NCI-H2029 (cell line): ENCODE results near the gene KCNQ1.
A peak's percentile ranks its signal among the peaks of the same experiment; 100 is the strongest.

Experiments
- DNase-seq: peaks from one replicate; lab custom pipeline; 2025; lab: John Stamatoyannopoulos, UW

Gene KCNQ1

DNA sequence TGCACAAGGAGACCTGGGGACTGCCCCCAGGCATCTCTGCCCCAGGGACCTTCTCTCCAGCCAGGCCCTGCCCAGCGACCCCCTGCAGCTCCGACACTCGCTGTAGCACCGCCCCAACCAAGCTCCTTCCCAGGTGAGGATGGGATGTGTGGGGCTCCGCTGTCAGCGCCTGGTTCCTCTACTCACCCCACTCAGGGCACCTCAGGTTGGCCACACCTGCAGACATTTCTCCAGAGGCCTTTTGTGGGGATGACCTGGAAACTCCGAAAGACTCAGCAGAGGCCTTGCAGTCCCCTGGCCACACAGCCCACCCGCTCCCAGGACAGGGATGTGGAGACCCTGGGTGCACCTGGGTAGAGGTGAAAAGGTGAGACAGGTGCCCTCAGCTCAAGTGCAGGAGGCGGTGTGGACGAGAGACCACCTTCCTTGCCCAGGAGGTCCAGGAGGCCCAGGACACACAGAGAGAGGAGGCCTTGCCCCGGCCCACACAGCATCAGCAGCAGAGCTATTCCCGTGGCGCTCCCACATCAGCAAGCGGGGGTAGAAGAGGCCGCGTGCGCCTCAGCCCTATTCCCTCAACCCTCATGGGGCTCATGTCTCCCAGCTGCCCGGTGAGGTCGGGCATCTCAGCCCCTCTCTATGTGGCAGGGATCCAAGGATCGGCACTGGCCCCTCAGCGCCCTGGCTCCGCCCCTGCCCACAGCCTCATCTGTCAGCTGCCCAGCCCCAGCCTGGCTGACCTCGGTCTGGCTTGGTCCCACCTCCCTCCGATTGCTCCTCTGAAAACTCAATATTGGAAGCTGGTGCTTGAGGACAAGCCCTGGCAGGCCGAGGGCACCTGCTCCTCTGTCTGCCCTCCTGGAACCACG is 21.4 kb upstream of the KCNQ1 start:
- DNase-seq: no peak

DNA sequence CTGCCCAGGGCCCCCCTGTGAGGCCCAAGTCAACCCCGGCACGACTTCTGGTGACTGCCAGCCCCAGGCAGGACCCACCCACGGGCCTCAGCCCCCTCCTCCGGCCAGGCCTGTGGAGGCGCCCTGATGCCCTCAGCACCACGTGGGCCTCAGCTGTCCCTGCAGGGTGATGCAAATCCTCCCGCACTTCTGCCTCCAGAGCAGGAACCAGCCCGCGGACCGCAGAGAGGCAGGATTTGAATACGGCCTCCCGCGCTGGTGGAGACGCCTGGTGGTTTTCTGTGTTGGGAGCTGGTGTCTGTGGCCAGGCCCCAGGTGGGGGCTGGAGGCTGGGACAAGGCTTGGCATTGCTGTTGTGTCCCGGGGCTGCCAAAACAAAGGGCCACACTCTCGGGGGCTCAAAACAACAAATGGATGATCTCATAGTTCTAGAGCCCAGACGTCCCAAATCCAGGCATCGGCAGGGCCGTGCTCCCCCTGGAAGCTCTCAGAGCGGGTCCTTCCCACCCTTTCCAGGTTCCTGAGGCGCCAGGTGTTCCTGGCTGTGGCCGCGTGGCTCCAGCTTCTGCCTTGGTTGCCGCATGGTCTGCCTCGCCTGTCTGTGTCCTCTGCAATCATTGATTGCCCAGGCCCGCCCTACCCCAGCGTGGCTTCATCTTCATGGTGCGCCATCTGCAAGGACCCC is 19.9 kb upstream of the KCNQ1 start:
- no peak for DNase-seq

DNA sequence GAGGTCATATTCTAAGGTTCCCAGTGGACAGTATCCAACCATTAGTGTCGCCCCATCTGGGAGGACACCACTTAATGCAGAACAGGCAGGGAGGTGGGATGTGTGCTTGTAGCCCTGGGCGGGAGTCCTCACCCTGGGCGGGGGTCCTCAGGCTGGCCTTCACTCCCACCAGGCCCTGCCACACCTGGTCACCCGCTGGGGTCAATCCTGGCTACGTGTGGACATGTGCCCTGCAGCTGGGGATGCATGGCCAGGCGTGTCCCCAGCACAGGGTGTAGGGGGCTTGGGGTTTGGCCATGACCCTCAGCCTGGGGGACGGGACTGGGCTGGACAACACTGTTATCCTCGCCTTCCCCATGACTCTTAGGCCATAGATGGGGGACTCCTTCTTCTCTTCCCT is 19.3 kb upstream of the KCNQ1 start:
- DNase-seq: no peak

DNA sequence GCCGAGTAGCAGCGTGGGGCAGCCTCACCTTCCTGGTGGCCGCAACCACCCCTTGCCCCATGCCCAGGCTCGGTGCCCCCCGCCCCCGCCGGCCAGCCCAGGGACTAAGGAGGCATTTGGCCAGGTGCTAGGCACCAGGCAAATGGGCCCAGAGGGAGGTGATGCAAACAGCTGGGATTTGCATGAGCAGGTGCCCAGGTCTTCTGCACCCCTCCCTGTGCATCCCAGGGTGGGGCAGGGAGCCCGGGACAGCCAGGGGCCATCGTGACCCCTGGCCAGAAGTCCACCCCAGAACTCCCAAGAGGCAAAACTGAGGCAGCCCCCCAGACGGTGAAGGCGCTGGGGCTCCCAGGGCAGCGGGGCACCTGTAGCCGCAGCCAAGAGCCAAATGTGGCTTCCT is 18.6 kb upstream of the KCNQ1 start:
- DNase-seq: no peak

DNA sequence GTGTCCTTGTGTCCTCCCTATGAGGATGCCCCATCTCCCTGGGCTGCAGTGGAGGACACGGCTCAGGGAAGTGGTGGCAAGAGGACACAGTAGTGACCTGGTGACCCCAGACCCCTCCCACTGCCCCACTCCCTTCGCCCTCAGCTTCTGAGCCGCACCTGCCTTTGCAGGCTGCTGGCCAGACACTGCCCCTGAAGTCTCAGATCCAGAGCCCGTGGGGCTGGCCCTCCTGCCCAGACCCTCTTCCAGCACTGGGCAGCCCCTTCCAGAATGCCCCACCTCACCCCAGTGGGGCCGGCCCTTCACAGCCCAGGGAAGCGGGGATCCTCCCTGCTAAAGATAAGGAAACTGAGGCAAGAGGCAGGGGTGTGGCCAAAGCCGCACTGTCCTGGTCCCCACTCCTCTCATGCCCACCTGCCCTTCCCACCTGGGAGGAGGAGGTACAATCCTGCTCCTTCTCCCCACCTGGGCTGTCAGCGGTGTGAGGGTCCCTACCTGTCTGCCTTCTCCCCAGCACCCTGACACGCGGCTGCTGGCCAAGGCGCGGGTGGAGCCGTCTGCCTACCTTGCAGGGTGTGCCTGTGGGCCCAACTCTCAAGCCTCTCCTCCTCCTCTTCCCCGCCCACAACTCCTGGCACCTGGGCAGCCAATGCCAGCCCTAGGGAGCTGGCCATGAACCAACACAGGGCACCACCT is 17.8 kb upstream of the KCNQ1 start:
- peak; percentile 35 for DNase-seq

DNA sequence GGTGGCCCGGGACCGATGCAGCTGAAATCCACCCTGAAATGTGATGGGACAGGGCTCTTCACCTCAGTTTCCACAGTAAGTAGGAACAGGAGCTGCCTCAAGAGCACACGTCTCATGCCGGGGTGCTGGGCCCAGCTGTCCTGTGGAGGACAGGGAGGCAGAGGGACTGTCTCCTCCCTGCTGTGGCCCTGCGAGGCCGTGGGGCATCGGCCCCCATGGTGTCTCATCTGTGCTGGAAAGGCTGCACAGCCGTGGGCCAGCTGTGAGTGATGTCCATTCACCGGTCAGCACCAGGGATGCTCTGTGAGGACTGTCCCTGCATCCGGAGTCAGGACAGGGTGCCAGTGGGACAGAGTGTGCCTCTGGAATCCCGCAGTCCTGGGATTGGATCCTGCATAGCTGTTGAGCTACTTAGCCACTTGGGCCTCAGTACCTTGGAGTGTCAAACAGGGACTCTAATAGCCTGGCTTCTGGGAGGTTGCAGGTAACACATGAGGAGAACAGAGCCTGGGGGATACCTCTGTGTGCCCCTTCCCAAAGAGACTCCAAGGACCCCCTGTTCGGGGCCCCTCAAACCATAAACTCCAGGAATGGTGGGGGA is 17.0 kb upstream of the KCNQ1 start:
- DNase-seq: no peak

DNA sequence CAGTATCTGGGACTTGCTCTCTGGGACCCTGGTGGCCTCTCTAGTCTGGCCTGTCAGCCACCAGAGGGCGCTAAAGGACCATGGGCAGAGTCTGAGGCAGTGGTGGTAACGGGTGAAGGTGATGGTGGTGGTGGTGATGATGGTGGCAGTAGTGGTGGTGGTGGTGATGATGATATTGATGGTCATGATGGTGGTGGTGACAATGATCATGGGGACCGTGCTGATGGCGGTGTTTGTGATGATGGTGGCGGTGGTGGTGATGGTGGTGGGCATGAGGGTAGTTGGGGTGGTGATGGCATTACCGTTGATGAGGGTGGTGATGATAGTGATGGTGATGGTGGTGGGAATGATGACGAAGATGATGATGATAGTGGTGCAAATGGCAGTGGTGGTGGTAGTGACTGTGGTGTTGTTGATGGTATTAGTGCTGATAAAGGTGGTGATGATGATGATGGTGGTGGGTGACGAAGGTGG is 16.4 kb upstream of the KCNQ1 start:
- DNase-seq: peak; percentile 33

DNA sequence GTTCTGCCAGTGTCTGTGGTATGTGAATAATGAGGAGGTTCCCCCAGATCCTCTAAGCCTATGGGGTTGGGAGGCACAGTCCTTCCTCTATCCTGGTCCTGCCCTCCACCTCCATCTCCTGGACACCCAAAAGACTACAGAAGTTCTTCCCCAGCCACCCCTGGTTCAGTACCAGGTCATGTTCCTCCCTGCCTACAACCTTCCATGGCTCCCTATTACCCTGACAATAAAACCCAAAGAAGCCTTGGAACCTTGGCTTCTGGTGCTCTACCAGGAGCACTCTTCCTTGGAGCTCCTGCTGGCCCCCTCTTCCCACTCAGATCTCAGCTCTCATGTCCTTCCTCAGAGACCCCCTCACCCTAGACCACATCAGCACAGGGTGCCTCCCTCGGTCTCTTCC is 13.4 kb upstream of the KCNQ1 start:
- DNase-seq: no peak

DNA sequence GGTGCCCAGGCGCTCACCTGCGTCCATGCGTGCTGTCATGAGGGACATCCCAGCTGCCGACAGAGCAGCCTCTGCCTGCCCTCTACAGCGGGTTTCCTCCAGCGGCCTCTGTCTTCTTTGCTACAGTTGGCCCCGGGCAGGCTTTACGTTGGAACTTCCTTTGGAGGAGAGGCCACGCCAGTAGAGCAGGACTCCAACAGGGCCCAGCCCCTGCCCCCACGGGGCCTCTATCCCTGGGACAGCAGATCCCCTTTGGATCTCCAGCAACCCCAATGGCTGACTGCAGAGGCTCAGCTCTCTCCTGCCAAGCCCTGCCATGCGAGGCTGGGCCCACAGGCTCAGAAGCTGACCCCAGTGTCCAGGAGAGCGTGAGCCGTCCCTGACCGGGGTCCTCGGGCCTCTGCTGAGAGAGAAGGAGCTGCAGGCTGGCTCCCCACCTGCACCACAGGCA is 12.6 kb upstream of the KCNQ1 start:
- no peak for DNase-seq

DNA sequence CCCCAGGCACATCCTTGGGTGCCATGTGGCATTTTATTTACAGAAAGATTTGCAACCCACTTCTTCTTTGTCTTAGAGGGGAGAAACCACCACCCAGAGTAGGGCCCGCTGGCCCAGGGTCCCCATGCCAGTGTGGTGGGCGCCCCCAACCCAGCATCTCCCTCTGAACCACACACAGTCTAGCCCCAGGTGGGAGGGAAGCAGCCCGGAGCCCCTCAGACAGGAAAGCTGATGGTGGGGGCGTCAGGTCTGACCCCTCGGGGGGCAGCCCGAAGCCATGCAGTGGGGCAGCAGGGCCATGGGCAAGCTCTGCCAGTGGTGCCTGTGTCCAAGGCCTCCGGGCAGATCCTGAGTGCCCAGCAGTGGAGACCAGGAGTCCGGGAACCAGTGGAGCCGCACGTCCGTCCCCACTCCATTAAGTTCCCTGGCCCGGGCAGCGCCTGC is 12.2 kb upstream of the KCNQ1 start:
- DNase-seq: no peak

DNA sequence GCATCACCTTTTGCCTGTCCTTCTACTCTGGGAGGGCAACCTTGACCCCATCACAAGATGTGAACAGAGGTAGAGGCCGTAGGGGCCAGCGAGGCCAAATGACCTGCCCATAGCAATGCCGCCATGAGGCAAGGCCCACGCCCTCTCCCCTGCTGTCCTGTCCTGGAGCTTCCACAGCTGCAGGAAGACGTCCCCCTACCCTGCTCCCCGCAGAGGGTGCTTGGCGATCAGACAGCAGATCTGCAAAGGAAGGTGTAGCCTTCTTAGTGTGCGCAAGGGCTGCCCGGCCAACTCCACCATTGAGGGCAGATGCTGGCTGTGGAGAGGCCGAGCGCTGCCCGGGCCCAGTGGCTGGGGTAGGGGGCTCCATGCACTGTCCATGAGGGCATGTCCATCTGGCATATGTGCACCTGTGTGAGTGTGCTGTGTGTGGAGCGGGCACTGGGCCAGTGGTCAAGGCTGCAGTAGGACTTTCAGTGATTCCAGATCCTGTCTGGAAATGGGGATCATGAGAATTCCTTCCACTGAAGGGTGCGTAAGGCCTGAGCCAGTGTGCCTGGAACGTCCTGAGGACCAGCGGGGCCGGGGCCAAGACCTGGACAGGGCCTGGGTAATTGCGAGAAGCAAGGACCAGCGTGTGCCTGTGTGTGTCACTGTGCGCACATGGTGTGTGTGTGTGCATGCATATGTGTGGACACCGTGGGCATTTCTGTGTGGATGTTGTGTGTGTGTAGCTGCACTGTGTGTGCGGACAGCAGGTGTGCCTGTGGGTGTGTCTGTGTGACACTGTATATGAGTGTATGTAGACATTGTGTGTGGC is 11.5 kb upstream of the KCNQ1 start:
- no peak for DNase-seq

DNA sequence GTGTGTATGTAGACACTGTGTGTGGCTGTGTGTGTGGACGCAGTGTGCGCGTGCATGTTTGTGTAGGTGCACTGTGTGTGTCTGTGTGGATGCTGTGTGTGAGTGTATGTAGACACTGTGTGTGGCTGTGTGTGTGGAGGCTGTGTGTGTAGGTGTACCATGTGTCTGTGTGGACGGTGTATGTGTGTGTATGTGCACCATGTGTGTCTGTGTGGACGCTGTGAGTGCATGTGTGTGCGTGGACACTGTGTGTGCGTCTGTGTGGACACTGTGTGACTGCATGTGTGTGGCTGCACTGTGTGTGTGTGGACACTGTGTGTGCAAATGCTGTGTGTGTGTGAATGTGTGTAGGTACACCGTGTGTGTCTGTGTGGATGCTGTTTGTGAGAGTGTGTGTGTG is 10.8 kb upstream of the KCNQ1 start:
- no peak for DNase-seq

DNA sequence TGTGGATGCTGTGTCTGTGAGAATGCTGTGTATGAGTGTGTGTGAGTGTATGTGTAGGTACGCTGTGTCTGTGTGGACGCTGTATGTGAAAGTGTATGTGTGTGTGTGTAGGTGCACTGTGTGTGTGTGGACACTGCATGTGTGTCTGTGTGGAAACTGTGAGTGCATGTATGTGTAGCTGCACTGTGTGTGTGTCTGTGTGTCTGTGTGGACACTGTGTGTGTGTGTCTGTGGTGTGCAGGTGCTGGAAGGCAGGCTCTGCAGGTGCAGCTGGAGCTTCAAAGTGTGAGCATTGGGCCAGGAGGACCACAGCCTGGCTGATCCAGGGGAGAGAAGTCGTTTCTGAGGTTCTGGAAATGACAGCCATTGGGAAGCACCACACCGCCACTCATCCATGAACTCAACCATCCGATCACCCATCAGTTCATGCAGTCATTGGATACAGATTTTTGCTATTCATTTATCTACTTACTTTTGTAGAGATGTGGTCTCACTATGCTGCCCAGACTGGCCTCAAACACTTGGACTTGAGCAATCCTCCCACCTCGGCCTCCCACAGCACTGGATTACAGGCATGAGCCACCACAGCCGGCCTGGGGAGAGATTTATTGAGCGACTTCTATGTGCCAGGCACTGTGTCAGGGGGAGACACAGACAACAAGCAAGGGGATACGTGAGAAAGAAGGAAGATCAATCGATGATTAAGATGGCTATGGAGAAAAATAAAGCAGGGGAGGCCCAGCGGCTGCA is 10.1 kb upstream of the KCNQ1 start:
- no peak for DNase-seq

DNA sequence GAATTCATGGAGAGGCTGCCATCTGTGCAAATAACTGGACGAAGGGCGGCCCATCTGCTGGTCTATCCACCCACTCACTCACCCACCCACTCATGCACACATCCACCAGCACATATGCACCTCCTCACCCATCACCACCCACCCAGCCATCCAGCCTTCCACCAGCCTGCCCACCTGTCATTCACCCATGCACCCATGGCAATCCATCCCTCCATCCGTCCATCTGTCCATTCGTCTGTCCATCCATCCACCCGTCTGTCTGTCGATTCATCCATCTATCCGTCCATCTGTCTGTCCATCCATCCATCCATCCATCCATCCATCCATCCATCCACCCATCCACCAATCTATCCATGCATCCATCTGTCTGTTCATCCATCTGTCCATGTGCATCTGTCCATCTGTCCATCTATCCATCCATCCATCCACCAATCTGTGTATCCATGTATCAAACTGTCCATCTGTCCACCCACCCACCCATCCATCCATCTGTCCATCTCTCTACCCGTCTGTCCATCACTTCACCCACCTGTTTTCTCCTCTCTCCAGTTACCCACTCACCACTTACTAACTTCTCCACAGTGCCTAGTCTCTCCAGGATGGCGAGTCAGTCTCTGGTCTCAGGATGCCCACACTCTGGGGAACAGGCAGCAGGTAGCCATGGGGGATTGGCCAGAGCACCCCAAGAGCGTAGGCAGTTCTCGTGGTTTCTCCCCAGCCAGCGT is 9.4 kb upstream of the KCNQ1 start:
- no peak for DNase-seq

DNA sequence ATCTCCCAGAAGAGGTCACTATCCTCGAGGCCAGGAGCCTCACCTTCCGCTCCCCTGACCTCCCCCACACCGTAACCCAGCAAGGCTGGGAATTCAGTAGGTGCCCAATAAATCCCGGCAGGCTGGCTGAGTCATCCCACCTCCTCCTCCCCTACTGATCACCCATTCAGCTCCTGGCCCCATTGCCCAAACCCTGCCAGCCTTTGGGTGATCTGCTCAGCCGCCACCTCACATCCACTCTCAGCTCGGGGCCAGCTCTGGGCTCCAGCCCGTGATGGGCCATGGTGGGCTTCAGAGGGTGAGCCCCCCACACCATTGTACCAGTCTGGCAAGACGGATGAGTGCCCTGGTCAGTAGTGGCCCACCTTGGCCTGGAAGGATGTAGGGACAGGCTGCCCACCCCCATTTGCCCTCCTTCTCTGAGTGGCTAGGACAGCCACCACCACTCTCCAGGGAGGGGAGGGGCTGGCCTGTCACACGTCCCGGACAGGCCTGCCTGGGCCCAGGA is 8.7 kb upstream of the KCNQ1 start:
- DNase-seq: no peak

DNA sequence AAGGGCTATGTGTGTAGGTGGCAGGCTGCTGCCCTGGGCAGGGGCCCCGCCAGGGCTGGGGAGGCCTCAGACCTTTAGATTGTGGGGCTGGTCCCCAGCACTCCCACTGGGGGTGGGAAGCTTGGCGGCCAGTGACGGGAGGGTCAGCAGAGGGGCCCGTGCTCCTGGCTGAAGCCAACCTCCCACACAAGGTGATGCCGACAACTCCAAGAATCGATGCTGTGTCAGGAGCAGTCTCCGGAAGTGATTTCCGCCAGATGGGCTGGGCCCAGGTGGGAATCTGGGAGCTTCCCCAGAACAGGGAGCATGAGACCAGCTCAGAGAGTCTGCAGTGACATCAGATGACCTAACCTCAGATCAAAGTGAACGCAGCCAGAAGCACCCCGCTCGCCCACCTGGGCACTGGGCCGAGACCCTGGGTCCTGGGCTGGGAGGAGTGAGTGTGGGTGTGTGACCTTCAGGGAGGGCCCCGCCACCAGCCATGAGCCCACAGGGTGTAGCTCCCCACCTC is 8.2 kb upstream of the KCNQ1 start:
- no peak for DNase-seq

DNA sequence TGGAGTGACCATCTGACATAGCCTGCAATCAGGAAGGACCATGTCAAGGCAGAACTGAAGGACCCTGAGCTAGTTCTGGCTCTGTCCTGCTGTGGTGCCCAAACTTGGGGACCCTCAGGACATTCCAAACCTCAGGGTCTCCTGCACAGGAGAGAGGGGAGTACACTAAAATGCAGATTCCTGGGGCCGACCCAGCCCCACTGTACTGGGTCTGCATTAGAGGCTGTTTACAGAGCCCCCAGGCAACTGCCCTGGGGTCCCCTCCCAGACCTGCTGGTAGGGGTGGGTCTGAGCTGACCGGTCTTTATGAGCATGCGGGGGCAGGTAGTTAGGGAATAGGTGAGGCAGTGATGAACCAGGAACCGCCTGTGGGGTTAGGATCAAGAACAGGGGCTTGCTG is 7.3 kb upstream of the KCNQ1 start:
- no peak for DNase-seq

DNA sequence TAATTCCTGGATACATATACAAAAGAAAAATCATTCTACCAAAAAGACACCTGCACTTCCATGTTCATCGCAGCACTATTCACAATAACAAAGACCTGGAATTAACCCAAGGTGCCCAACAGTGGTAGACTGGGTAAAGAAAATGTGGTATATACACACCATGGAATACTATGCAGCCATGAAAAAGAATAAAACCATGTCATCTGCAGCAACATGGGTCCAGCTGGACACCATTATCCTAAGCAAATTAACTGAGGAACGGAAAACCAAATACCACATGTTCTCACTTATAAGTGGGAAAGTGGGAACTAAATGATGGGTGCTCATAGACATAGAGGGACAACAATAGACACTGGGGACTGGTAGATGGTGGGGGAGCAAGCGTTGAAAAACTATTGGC is 5.0 kb upstream of the KCNQ1 start:
- no peak for DNase-seq

DNA sequence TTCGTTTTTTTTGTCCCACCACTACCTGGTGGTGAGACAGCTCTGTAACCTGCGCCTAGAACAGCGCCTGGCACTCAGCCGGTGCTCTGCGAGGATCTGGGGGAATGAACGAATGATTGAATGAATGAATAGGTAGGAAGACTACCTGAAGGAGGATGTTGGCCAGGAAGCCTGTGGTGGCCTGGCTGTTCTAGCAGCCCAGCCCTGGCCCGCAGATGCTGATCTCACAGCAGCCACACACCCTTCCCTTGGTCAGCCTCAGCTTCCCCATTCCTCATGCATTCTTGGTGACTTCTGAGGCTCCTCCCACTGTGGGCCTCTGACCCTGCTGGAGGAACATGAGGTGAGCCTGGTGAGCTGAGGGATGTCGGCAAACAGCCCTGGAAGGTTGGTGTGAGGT is 4.2 kb upstream of the KCNQ1 start:
- no peak for DNase-seq

DNA sequence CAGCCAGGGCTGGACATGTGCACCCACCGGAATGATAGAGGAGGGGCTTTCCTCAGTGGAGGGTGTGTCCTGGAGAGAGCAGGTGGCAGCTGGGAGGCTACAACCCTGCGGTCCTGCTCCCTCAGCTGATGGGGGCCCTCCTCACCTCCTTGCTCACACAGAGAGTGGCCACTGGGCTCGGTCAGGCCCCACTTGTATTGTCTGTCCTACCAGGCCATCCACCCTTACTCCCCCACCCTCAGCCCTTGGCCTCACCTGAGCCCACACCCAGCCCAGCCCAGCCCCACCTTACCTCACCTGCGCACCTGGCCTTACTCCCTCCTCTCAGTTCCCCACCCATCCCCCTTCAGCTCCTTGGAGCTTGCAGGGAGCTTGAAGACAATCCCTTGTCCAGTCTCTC is 3.6 kb upstream of the KCNQ1 start:
- no peak for DNase-seq
